ENCODE results near the gene SLC26A4.

Gene SLC26A4

GRCh38 chr7:107693396-107693795 is 32.8 kb downstream of the SLC26A4 start:
- no peaks in the 10 kb centered on the region for H3K36me3 ChIP-seq (ENCODE audit: insufficient read depth, low read length)
- H3K9ac ChIP-seq (ENCODE audit: insufficient read length), result no peak overlapping the region
- no peak for DNase-seq (ENCODE audit: low read depth, low spot score)
- no peak overlapping the region for H3K4me3 ChIP-seq
- H3K9me3 ChIP-seq (ENCODE audit: low read depth, low read length), result no peaks in the 10 kb centered on the region
- no peak overlapping the region for H3K27ac ChIP-seq
- TF ChIP-seq FOXP2 (optimal IDR thresholded peaks at IDR 0.05; ENCODE audit: control extremely low read depth, extremely low read length, insufficient read depth) (no peak), POLR2AphosphoS5 (IDR thresholded peaks at IDR 0.05; ENCODE audit: borderline replicate concordance, low read depth, low read length) (no peak), EZH2 (IDR thresholded peaks at IDR 0.05) (no peak)

DNA sequence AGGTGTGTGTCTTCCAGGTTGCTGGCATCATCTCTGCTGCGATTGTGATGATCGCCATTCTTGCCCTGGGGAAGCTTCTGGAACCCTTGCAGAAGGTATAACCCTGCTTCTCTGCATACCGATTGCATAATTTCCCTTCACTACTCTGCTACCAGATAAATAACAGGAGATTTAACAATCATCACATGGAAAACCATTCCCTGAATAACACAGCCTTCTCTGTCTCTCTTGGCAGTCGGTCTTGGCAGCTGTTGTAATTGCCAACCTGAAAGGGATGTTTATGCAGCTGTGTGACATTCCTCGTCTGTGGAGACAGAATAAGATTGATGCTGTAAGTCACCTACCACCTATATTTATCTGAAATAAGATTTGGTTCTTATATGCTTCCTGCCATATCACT is 33.8 kb downstream of the SLC26A4 start:
- no peak for DNase-seq (ENCODE audit: low read depth, low spot score)
- H3K4me3 ChIP-seq, result no peak overlapping the region
- no peak overlapping the region for H3K9ac ChIP-seq (ENCODE audit: insufficient read length)
- no peaks in the 10 kb centered on the region for H3K9me3 ChIP-seq (ENCODE audit: low read depth, low read length)
- no peak for TF ChIP-seq POLR2AphosphoS5 (IDR thresholded peaks at IDR 0.05; ENCODE audit: borderline replicate concordance, low read depth, low read length)
- no peak for TF ChIP-seq EZH2 (IDR thresholded peaks at IDR 0.05)
- H3K27ac ChIP-seq, result no peak overlapping the region
- H3K36me3 ChIP-seq (ENCODE audit: insufficient read depth, low read length), result no peaks in the 10 kb centered on the region

DNA sequence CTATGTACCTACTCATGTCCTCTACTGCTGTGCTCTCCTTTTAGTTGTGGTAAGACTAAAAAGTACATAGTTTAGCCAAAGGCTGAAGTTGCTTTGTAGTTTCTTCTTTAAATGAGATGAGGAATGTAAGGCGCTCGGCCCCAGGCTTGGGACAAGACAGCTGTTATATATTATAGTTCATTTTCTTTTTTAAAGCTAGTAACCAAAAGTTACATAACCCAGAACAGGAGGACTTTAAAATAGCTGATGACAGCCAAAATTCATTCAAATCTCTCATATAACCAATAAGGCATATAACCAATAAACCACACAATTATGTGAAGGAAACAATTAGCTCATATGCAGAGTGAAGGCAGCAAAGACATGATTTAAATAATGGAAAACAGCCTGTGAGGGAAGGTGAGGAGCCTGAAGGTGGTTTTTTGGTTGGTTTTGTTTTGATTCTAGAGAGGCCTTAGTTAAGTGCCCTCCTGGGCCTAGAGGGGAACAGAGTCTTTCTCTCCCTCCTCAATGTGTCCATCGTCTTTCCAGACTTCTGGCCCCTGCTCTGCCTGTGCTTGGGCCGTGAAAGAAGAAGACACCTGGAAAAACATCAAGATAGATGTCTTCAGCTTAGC is 35.8 kb downstream of the SLC26A4 start:
- Histone ChIP-seq H3K9me3 (ENCODE audit: low read depth, low read length) (no peaks in the 10 kb centered on the region), H3K4me3 (no peak overlapping the region), H3K9ac (ENCODE audit: insufficient read length) (no peak overlapping the region), H3K36me3 (ENCODE audit: insufficient read depth, low read length) (no peaks in the 10 kb centered on the region), H3K27ac (no peak overlapping the region)
- DNase-seq (ENCODE audit: low read depth, low spot score), result peak; percentile 75
- TF ChIP-seq POLR2AphosphoS5 (IDR thresholded peaks at IDR 0.05; ENCODE audit: borderline replicate concordance, low read depth, low read length) (peak; percentile 51; the same call in 1 of the 2 replicates), FOXP2 (optimal IDR thresholded peaks at IDR 0.05; ENCODE audit: control extremely low read depth, extremely low read length, insufficient read depth) (no peak)

DNA sequence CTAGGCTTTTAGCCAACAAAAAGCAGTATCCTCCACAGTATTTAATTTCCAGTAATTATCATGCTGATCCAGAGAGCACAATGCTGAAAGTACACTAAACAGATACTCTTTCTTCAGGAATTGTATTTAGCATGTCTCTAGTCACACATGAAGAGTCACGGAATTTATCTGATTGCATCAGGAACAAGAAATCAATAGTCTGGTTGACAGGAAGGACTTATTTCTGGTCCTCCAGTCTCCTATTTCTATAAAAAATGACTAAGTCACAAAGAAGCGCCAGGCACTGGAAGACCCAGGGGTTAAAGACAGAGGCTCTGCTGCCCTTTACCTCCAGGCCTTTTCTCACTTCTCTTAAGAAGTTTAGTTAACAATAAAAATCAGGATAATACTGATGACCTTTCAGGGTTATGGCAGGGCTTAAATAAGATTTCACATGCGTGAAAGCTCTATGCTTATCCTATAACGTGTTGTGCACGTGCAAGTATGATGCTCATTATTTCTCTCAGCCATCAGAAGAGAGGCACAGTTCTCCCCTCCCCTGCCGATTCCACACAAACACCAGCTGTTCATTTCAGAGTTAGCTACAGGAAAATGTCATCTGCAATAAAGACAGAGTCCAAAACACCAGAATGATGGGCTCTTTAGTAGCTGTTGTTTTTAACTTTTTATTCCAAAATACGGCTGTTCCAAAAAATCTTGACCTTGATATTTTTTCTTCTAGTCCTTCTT is 36.9 kb downstream of the SLC26A4 start:
- no peak for DNase-seq (ENCODE audit: low read depth, low spot score)
- TF ChIP-seq FOXP2 (optimal IDR thresholded peaks at IDR 0.05; ENCODE audit: control extremely low read depth, extremely low read length, insufficient read depth) (no peak), EZH2 (IDR thresholded peaks at IDR 0.05) (no peak), POLR2AphosphoS5 (IDR thresholded peaks at IDR 0.05; ENCODE audit: borderline replicate concordance, low read depth, low read length) (no peak)
- H3K9me3 ChIP-seq (ENCODE audit: low read depth, low read length), result no peaks in the 10 kb centered on the region
- no peak overlapping the region for H3K27ac ChIP-seq
- no peaks in the 10 kb centered on the region for H3K36me3 ChIP-seq (ENCODE audit: insufficient read depth, low read length)
- no peak overlapping the region for H3K4me3 ChIP-seq
- no peak overlapping the region for H3K9ac ChIP-seq (ENCODE audit: insufficient read length)

DNA sequence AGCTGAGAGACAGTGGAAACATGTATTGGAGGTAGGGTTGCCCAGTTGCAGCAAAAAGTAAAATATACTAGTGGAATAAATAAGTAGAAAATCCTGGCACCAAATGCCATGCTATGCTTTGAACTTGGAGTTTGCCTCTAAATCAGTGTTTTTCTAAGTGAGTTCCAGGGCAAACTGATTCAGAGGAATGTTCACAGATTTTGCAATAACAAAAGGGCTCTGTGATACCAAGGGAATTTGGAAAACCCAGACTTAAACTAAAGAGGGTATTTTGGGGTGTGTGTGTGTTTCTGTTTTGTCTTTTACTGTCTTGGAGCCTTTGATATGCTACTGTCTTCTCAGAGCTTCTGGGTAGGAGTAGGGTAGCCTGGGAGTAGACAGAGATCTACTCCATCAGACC is 39.9 kb downstream of the SLC26A4 start:
- H3K27ac ChIP-seq, result no peak overlapping the region
- no peak overlapping the region for H3K4me3 ChIP-seq
- H3K9me3 ChIP-seq (ENCODE audit: low read depth, low read length), result no peaks in the 10 kb centered on the region
- H3K36me3 ChIP-seq (ENCODE audit: insufficient read depth, low read length), result no peaks in the 10 kb centered on the region
- no peak for DNase-seq (ENCODE audit: low read depth, low spot score)
- no peak overlapping the region for H3K9ac ChIP-seq (ENCODE audit: insufficient read length)
- TF ChIP-seq EZH2 (IDR thresholded peaks at IDR 0.05) (no peak), FOXP2 (optimal IDR thresholded peaks at IDR 0.05; ENCODE audit: control extremely low read depth, extremely low read length, insufficient read depth) (no peak), POLR2AphosphoS5 (IDR thresholded peaks at IDR 0.05; ENCODE audit: borderline replicate concordance, low read depth, low read length) (no peak)

- no peak overlapping the region for H3K4me3 ChIP-seq
- DNase-seq (ENCODE audit: low read depth, low spot score), result no peak
- no peak overlapping the region for H3K9ac ChIP-seq (ENCODE audit: insufficient read length)
- H3K9me3 ChIP-seq (ENCODE audit: low read depth, low read length), result no peaks in the 10 kb centered on the region
- no peaks in the 10 kb centered on the region for H3K36me3 ChIP-seq (ENCODE audit: insufficient read depth, low read length)
- no peak overlapping the region for H3K27ac ChIP-seq
- TF ChIP-seq FOXP2 (optimal IDR thresholded peaks at IDR 0.05; ENCODE audit: control extremely low read depth, extremely low read length, insufficient read depth) (no peak), EZH2 (IDR thresholded peaks at IDR 0.05) (no peak), POLR2AphosphoS5 (IDR thresholded peaks at IDR 0.05; ENCODE audit: borderline replicate concordance, low read depth, low read length) (no peak)
Measured at GRCh38 chr7:107701191-107701590, 40.6 kb downstream of the SLC26A4 start.

DNA sequence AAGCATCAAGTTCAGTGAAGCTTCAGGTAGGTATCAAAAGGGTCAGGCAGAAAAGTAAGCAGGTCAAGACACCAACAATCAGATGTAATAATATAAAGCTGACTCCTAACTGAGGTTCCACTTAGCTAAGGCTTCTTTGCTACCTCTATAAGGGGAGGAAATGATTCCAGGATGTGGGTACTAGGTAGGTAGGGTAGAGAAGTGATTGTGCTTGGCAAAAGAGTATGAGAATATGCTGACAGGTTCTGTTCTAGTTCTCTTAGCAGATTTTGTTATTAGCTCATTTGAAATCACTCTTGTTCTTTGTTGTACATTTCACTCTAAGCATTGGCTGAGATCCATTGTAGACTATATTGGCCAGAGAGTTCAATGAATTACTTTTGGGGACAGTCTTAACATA is 42.6 kb downstream of the SLC26A4 start:
- Histone ChIP-seq H3K9ac (ENCODE audit: insufficient read length) (no peak overlapping the region), H3K36me3 (ENCODE audit: insufficient read depth, low read length) (no peaks in the 10 kb centered on the region), H3K27ac (no peak overlapping the region), H3K9me3 (ENCODE audit: low read depth, low read length) (no peaks in the 10 kb centered on the region), H3K4me3 (no peak overlapping the region)
- no peak for TF ChIP-seq EZH2 (IDR thresholded peaks at IDR 0.05)
- TF ChIP-seq FOXP2 (optimal IDR thresholded peaks at IDR 0.05; ENCODE audit: control extremely low read depth, extremely low read length, insufficient read depth), result no peak
- no peak for TF ChIP-seq POLR2AphosphoS5 (IDR thresholded peaks at IDR 0.05; ENCODE audit: borderline replicate concordance, low read depth, low read length)
- DNase-seq (ENCODE audit: low read depth, low spot score), result no peak

DNA sequence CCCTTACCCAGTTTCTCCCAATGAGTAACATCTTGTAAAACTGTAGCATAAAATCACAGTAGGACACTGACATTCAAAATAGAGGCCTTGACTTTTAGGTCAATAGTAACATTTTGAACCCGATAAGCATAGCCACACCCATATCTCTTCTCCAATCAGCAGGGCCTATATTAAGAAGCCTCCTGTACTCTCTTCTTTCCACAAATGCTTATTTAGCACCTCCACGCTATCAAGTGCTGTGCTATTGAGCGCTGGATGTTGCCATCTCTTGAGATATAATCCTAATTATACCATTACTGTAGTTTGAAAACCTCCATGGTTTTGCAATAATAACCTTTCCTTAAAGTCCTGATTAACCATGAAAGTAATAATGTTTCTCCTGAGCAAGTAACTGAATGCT is 43.2 kb downstream of the SLC26A4 start:
- H3K27ac ChIP-seq, result no peak overlapping the region
- no peak for DNase-seq (ENCODE audit: low read depth, low spot score)
- H3K36me3 ChIP-seq (ENCODE audit: insufficient read depth, low read length), result no peaks in the 10 kb centered on the region
- TF ChIP-seq EZH2 (IDR thresholded peaks at IDR 0.05) (no peak), FOXP2 (optimal IDR thresholded peaks at IDR 0.05; ENCODE audit: control extremely low read depth, extremely low read length, insufficient read depth) (no peak), POLR2AphosphoS5 (IDR thresholded peaks at IDR 0.05; ENCODE audit: borderline replicate concordance, low read depth, low read length) (no peak)
- H3K9ac ChIP-seq (ENCODE audit: insufficient read length), result no peak overlapping the region
- no peaks in the 10 kb centered on the region for H3K9me3 ChIP-seq (ENCODE audit: low read depth, low read length)
- H3K4me3 ChIP-seq, result no peak overlapping the region

All from SK-N-MC (cell line).